Lung (tissue), 12 donors: ENCODE results near the gene MPP2. TPM values are rescaled to one million over a fixed set of nuclear protein-coding genes. Genes with fewer than 3 reads are reported as not detected.

Source experiments
- ATAC-seq: fragments of 200-7000 bp; cut with Tn5 transposase; one replicate; pipeline ENCODE4 v1.9.1; 2020; ENCODE audit warnings: moderate number of reproducible peaks; ENCODE audit not compliant: insufficient read depth, low FRiP score
- DNase-seq, 3 donors: peaks; one replicate each; pipeline ENCODE4 v3.0.0-alpha.2; 2013 to 2017
- H3K27ac ChIP-seq, 2 donors: one replicate each; pipeline ENCODE4 v1.5.1; 2013; ENCODE audit warnings: mild to moderate bottlenecking in 2 of 2, moderate library complexity in 2 of 2, control low read depth in 1 of 2, inconsistent platforms in 1 of 2, low read depth in 1 of 2, low read length in 1 of 2
- H3K27me3 ChIP-seq, 3 donors: one replicate each; pipeline ENCODE4 v1.5.1; 2013; ENCODE audit warnings: low read length in 2 of 3; ENCODE audit not compliant: control insufficient read depth in 3 of 3, insufficient read depth in 3 of 3
- H3K36me3 ChIP-seq, 4 donors: one replicate each; pipeline ENCODE4 v1.5.1; 2013; ENCODE audit warnings: low read length in 4 of 4, mild to moderate bottlenecking in 1 of 4, moderate library complexity in 1 of 4; ENCODE audit not compliant: control insufficient read depth in 4 of 4, insufficient read depth in 4 of 4
- H3K4me1 ChIP-seq, 5 donors: one replicate each; pipeline ENCODE4 v1.5.1; 2013; ENCODE audit warnings: low read length in 5 of 5, mild to moderate bottlenecking in 2 of 5, moderate library complexity in 1 of 5; ENCODE audit not compliant: control insufficient read depth in 5 of 5, insufficient read depth in 5 of 5
- H3K4me3 ChIP-seq: one replicate; pipeline ENCODE4 v1.5.1; 2013; ENCODE audit warnings: mild to moderate bottlenecking, control low read depth, moderate library complexity
- H3K9ac ChIP-seq, 2 donors: one replicate each; pipeline ENCODE4 v1.5.1; 2013; ENCODE audit warnings: low read length in 2 of 2, control low read depth in 1 of 2; ENCODE audit not compliant: insufficient read depth in 1 of 2
- H3K9me3 ChIP-seq, 4 donors: one replicate each; pipeline ENCODE4 v1.5.1; 2013; ENCODE audit warnings: low read length in 3 of 4, mild to moderate bottlenecking in 1 of 4, moderate library complexity in 1 of 4; ENCODE audit not compliant: control insufficient read depth in 4 of 4, insufficient read depth in 3 of 4
- WGBS, 2 donors: extraction: QIAGEN DNeasy Blood & Tissue Kit; methylation state at CpG; one replicate each; pipeline ENCODE4 v1.1.7; 2013; 5-methylcytosine and 5-hydroxymethylcytosine counted together
- polyA plus RNA-seq, 2 donors: library from polyadenylated mRNA; stranded (reverse); fragments of 200-250 nt; gene quantifications; one replicate each; pipeline ENCODE4 v1.2.1, GENCODE V29; 2013
- total RNA-seq, 2 donors: library from RNA; depleted of rRNA in 1 of 2; stranded (reverse); fragments of >200 nt in 1 of 2; gene quantifications; one replicate each; pipeline ENCODE4 v1.2.1, GENCODE V29; 2014 to 2021
- TF ChIP-seq, protein P1 (sequence below): IDR thresholded peaks from 2 replicates; pipeline ENCODE4 v1.5.1; 2012; ENCODE audit warnings: mild to moderate bottlenecking; ENCODE audit errors: control extremely low read depth, extremely low read depth
- donor health status: control.
- donor health status: control.
- donor health status: Bipolar disorder and iron deficiency.
- donor health status: healthy.
- donor health status: DM: yes; HTN: yes; CAD: no.

MPP2 gene
- total and polyA plus RNA-seq, 4 donors = 0.24 to 1.3 (median 0.69) TPM

DNA sequence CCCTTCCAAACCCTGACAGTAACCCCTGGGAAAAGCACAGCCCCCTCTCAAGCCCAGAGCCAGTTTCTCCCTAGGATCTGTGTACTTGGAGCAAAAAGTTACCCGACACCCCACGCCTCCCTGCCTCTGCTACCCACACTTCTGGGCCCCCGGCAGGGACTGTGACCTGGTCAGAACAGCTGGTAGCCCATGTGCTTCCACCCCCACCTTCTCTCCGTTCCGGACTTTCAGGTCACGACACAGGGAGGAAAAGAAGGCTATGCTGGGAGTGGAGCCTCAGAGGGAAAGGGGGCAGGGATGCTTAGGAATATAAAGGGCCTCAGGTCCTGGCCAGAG lies 28.6 kb upstream of the MPP2 start:
- no peak overlapping the region for H3K27ac ChIP-seq
- no peak overlapping the region for H3K9ac ChIP-seq
- 88 to 91% methylated on average over 6 of the region's 6 CpGs for WGBS, 2 donors
- H3K36me3 ChIP-seq = no peaks in the 10 kb centered on the region
- TF ChIP-seq, protein P1, sequence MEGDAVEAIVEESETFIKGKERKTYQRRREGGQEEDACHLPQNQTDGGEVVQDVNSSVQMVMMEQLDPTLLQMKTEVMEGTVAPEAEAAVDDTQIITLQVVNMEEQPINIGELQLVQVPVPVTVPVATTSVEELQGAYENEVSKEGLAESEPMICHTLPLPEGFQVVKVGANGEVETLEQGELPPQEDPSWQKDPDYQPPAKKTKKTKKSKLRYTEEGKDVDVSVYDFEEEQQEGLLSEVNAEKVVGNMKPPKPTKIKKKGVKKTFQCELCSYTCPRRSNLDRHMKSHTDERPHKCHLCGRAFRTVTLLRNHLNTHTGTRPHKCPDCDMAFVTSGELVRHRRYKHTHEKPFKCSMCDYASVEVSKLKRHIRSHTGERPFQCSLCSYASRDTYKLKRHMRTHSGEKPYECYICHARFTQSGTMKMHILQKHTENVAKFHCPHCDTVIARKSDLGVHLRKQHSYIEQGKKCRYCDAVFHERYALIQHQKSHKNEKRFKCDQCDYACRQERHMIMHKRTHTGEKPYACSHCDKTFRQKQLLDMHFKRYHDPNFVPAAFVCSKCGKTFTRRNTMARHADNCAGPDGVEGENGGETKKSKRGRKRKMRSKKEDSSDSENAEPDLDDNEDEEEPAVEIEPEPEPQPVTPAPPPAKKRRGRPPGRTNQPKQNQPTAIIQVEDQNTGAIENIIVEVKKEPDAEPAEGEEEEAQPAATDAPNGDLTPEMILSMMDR = no peak
- no peak overlapping the region for H3K4me3 ChIP-seq
- no peak for ATAC-seq
- H3K9me3 ChIP-seq = no peaks in the 10 kb centered on the region
- peaks cover 0 to 4% (median 0%) of the 10 kb centered on the region in 5 donors for H3K4me1 ChIP-seq
- peaks cover 0 to 10% (median 6%) of the 10 kb centered on the region in 3 donors for H3K27me3 ChIP-seq
- no peak for DNase-seq

DNA sequence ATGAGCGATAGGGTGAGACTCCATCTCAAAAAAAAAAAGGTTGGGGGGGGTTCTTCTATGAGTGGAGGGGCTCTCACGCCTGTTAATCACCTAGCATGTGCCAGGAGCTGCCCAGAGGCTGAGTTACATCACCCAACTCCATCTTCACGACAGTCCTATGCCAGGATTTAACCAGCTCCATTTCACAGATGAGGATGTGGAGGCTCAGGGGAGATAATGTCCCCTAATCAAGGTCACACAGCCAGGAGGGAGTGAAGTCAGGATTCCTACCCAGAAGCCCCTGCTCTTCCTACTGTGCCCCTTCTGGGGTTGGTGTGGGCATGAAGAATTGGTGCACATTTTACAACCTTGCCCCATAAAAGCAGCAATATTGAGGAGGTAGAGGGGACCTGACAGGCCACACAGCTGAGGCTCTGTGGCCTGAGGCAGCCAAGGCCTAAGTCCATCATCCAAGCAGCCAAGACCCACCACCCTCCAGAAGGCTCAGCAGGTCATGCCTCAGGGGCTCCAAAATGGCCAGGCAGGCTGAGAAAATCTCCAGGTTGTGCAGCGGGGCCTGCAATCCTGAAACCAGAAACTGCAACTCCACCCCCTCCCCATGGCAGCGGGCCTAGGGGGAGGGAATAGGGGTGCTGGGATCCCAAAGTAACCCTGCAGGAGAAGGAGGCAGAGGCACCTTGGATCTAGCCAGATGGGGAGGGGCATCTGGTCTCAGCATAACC lies 28.0 kb upstream of the MPP2 start:
- WGBS, 2 donors = 81 to 90% methylated on average over 5 of the region's 5 CpGs
- DNase-seq (no peak), ATAC-seq (no peak)
- Histone ChIP-seq H3K4me3 (no peak overlapping the region), H3K9me3 (no peaks in the 10 kb centered on the region), H3K9ac (no peak overlapping the region), H3K27ac (no peak overlapping the region), H3K27me3 (peaks cover 0 to 10% (median 6%) of the 10 kb centered on the region in 3 donors), H3K4me1 (peaks cover 0 to 4% (median 0%) of the 10 kb centered on the region in 5 donors), H3K36me3 (no peaks in the 10 kb centered on the region)
- TF ChIP-seq, protein P1 = no peak

DNA sequence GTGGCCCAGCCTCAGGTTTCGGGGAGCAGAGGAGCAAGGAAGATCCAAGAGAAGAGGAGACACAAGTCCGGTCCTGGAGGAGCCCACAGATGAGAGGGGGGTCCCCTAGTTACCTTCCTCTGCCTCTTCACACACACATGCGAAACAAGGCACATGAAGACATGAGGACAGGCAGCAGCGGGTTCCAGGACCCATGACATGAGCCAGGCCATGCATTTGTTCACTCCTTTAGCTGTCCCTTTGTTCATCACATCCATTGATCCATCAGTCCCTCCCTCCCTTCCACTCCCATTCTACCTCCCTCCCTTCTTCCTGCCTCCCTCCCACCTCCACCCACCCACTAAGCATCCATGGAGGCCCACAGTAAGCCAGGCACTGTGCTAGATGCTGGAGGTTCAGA lies 25.6 kb upstream of the MPP2 start:
- Histone ChIP-seq H3K27ac (no peak overlapping the region), H3K4me3 (no peak overlapping the region), H3K4me1 (peaks cover 0 to 2% (median 0%) of the 10 kb centered on the region in 5 donors), H3K27me3 (peaks cover 0 to 13% (median 5%) of the 10 kb centered on the region in 3 donors), H3K36me3 (no peaks in the 10 kb centered on the region), H3K9me3 (no peaks in the 10 kb centered on the region), H3K9ac (no peak overlapping the region)
- 91 to 95% methylated on average over 4 of the region's 4 CpGs for WGBS, 2 donors
- TF ChIP-seq, protein P1 = no peak
- ATAC-seq (no peak), DNase-seq (no peak)
